Spleen (tissue), 11 donors: Measurements from ENCODE around the gene NDUFS4. TPM values are rescaled to one million over a fixed set of nuclear protein-coding genes. Genes with fewer than 3 reads are reported as not detected.
"Not testable (repeated sequence)": the region's sequence is repeated elsewhere in the genome, so short reads cannot be mapped to it uniquely, and the experiment has no call there.

Source experiments
- DNase-seq: peaks from one replicate; pipeline ENCODE4 v3.0.0-alpha.2; 2020
- H3K27ac ChIP-seq, 8 donors: fragments of 200-600 bp; sonication (generic) in 7 of 8; 1 replicate in 4 of 8; 2 replicates in 4 of 8; pipeline versions ENCODE4 v1.5.0 to v1.8.0; 2016 to 2021; ENCODE audit warnings: inconsistent platforms in 4 of 8, mild to moderate bottlenecking in 4 of 8, moderate library complexity in 1 of 8
- H3K27me3 ChIP-seq, 7 donors: fragments of 200-600 bp; sonication (generic) in 6 of 7; replicated peaks in 1 of 7; 1 replicate in 4 of 7; 2 replicates in 3 of 7; pipeline versions ENCODE4 v1.5.0 to v1.8.0; 2016 to 2021; ENCODE audit warnings: inconsistent platforms in 3 of 7, mild to moderate bottlenecking in 1 of 7
- H3K36me3 ChIP-seq, 6 donors: fragments of 200-600 bp; sonication (generic) in 5 of 6; 1 replicate in 4 of 6; 2 replicates in 2 of 6; pipeline versions ENCODE4 v1.5.0 to v1.8.0; 2016 to 2021; ENCODE audit warnings: inconsistent platforms in 2 of 6
- H3K4me1 ChIP-seq, 6 donors: fragments of 200-600 bp; sonication (generic) in 5 of 6; 1 replicate in 3 of 6; 2 replicates in 3 of 6; pipeline versions ENCODE4 v1.5.0 to v1.8.0; 2016 to 2021; ENCODE audit warnings: inconsistent platforms in 3 of 6
- H3K4me3 ChIP-seq, 8 donors: fragments of 200-600 bp; sonication (generic) in 7 of 8; 1 replicate in 4 of 8; 2 replicates in 4 of 8; pipeline versions ENCODE4 v1.5.0 to v1.8.0; 2016 to 2021; ENCODE audit warnings: inconsistent platforms in 4 of 8, mild to moderate bottlenecking in 4 of 8, moderate library complexity in 2 of 8
- H3K9me3 ChIP-seq, 8 donors: fragments of 200-600 bp; sonication (generic) in 7 of 8; 1 replicate in 4 of 8; 2 replicates in 4 of 8; pipeline versions ENCODE4 v1.5.0 to v1.8.0; 2016 to 2021; ENCODE audit warnings: inconsistent platforms in 4 of 8
- CTCF ChIP-seq, 11 experiments: fragments of 200-600 bp in 7 of 11; fragments of 450-650 bp in 4 of 11; sonication (generic) in 4 of 11; IDR thresholded peaks in 8 of 11; conservative IDR thresholded peaks in 3 of 11; 1 replicate in 7 of 11; 2 replicates in 4 of 11; pipeline versions ENCODE4 v1.4.0 to v1.8.0; 2016 to 2021; ENCODE audit warnings: antibody characterized with exemption in 11 of 11, inconsistent platforms in 4 of 11, mild to moderate bottlenecking in 1 of 11
- POLR2A ChIP-seq, 3 donors: fragments of 450-650 bp; IDR thresholded peaks; one replicate each; pipeline ENCODE4 v1.5.1; 2017; ENCODE audit warnings: antibody characterized with exemption in 3 of 3, mild to moderate bottlenecking in 1 of 3
- POLR2AphosphoS5 ChIP-seq, 3 donors: sonication (generic); formaldehyde crosslinking; IDR thresholded peaks; one replicate each; pipeline ENCODE4 v1.5.1; 2017; ENCODE audit warnings: antibody characterized with exemption in 3 of 3
- WGBS, 5 donors: extraction: QIAGEN DNeasy Blood & Tissue Kit in 3 of 5; methylation state at CpG; one replicate each; pipeline versions ENCODE4 v1.1.5 to v1.1.7; 2013 to 2018; 5-methylcytosine and 5-hydroxymethylcytosine counted together
- intact Hi-C: fragments of 100-400 bp; cut with DNase I; formaldehyde crosslinking; loops from one replicate; pipeline ENCODE4 v1.15.0; 2023; ENCODE audit warnings: low total_unique reads
- polyA plus RNA-seq, 3 donors: library from polyadenylated mRNA; stranded (reverse); fragments of 200-250 nt; gene quantifications; one replicate each; pipeline ENCODE4 v1.2.1, GENCODE V29; 2013
- total RNA-seq, 7 donors: library from RNA; depleted of rRNA in 3 of 7; stranded (reverse); fragments of >200 nt in 3 of 7; fragmentation: NEBNext Ultra II Directional in 4 of 7; extraction: Animal tissue kit (Norgen Biotek cat#: 25700) in 4 of 7; gene quantifications; one replicate each; pipeline versions ENCODE4 v1.1.0 to v1.2.1, GENCODE V29; 2016 to 2021
- donor health status: healthy with polysubstance abuse.
- donor health status: DM: no; HTN: no; CAD: no; lungs with moderate emphysema.
- donor health status: DM: no; HTN: no; CAD: no.
- donor health status: Bipolar disorder and iron deficiency.
- donor health status: healthy.
- donor health status: DM: no; HTN: no; CAD: no.
- donor health status: DM: yes; HTN: yes; CAD: no.

Gene NDUFS4
- total and polyA plus RNA-seq, 10 donors, result 35.4 to 59.4 (median 47.2) TPM

- intact Hi-C loops, result no loop called here
- Histone ChIP-seq H3K27ac (no peak overlapping the region), H3K27me3 (no peaks in the 10 kb centered on the region), H3K36me3 (peaks cover 0 to 6% (median 0%) of the 10 kb centered on the region in 6 donors), H3K4me1 (no peaks in the 10 kb centered on the region), H3K9me3 (peaks cover 3 to 91% (median 83%) of the 10 kb centered on the region in 8 donors), H3K4me3 (no peak overlapping the region)
- no peak for DNase-seq
- no peak for TF ChIP-seq CTCF (IDR thresholded peaks at IDR 0.05 in 8 of 11, conservative IDR thresholded peaks at IDR 0.05 in 3 of 11)
- no peak for TF ChIP-seq POLR2A (IDR thresholded peaks at IDR 0.05)
- TF ChIP-seq POLR2AphosphoS5 (IDR thresholded peaks at IDR 0.05), result no peak
Observed at GRCh38 chr5:53691014-53691413, 130.6 kb downstream of the NDUFS4 start.

- H3K27ac ChIP-seq, result no peak overlapping the region
- no peak overlapping the region for H3K4me3 ChIP-seq
- H3K36me3 ChIP-seq, result no peaks in the 10 kb centered on the region
- no peak for DNase-seq
- no peaks in the 10 kb centered on the region for H3K27me3 ChIP-seq
- peaks cover 3 to 96% (median 92%) of the 10 kb centered on the region in 8 donors for H3K9me3 ChIP-seq
- intact Hi-C loops, result no loop called here
- WGBS, 5 donors, result 82 to 98% (median 92%) methylated on average over 1 of the region's 1 CpG
- H3K4me1 ChIP-seq, result no peaks in the 10 kb centered on the region
- TF ChIP-seq CTCF (IDR thresholded peaks at IDR 0.05 in 8 of 11, conservative IDR thresholded peaks at IDR 0.05 in 3 of 11), result no peak
- TF ChIP-seq POLR2A (IDR thresholded peaks at IDR 0.05), result no peak
- TF ChIP-seq POLR2AphosphoS5 (IDR thresholded peaks at IDR 0.05), result no peak
Observed at GRCh38 chr5:53694520-53695022, 134.1 kb downstream of the NDUFS4 start.

GRCh38 chr5:53710405-53710804 is 150.0 kb downstream of the NDUFS4 start:
- H3K4me3 ChIP-seq, H3K36me3 ChIP-seq, DNase-seq, H3K4me1 ChIP-seq, intact Hi-C loops, H3K27ac ChIP-seq: not testable (repeated sequence)
- H3K9me3 ChIP-seq, result peaks cover 4 to 77% (median 66%) of the 10 kb centered on the region in 8 donors
- H3K27me3 ChIP-seq, result peaks cover 0 to 11% (median 0%) of the 10 kb centered on the region in 7 donors
- WGBS, 5 donors, result 93 to 98% (median 94%) methylated on average over 1 of the region's 1 CpG

- intact Hi-C loops, result no loop called here
- DNase-seq, result no peak
- Histone ChIP-seq H3K36me3 (no peaks in the 10 kb centered on the region), H3K4me3 (no peak overlapping the region), H3K27me3 (peaks cover 0 to 11% (median 0%) of the 10 kb centered on the region in 7 donors), H3K4me1 (no peaks in the 10 kb centered on the region), H3K9me3 (peaks cover 4 to 67% (median 51%) of the 10 kb centered on the region in 8 donors), H3K27ac (no peak overlapping the region)
- 83 to 100% (median 95%) methylated on average over 1 to 4 of the region's 4 CpGs for WGBS, 5 donors
- no peak for TF ChIP-seq POLR2AphosphoS5 (IDR thresholded peaks at IDR 0.05)
- TF ChIP-seq CTCF (IDR thresholded peaks at IDR 0.05 in 8 of 11, conservative IDR thresholded peaks at IDR 0.05 in 3 of 11), result no peak
Observed at GRCh38 chr5:53712327-53712726, 151.9 kb downstream of the NDUFS4 start.
